Astrocyte of the cerebellum (primary cell): ENCODE measurements around the gene SPG11.

Experiments
- DNase-seq: peaks from one replicate; pipeline ENCODE4 v3.0.0-alpha.2; 2011; ENCODE audit warnings: low read depth
- H3K4me3 ChIP-seq: 2 replicates; pipeline ENCODE4 v1.5.1; 2011; ENCODE audit warnings: mild to moderate bottlenecking, low read depth, low read length, moderate library complexity
- in situ Hi-C: cut with HindIII; loops from 2 replicates; pipeline ENCODE4 v1.10.0; 2017; ENCODE audit warnings: low sequenced_read_pairs
- TF ChIP-seq, protein P1 (sequence below): IDR thresholded peaks from 2 replicates; pipeline ENCODE4 v1.5.1; 2012; ENCODE audit warnings: low read length, low read depth, moderate library complexity, mild to moderate bottlenecking; ENCODE audit errors: missing control alignments

The SPG11 gene

DNA sequence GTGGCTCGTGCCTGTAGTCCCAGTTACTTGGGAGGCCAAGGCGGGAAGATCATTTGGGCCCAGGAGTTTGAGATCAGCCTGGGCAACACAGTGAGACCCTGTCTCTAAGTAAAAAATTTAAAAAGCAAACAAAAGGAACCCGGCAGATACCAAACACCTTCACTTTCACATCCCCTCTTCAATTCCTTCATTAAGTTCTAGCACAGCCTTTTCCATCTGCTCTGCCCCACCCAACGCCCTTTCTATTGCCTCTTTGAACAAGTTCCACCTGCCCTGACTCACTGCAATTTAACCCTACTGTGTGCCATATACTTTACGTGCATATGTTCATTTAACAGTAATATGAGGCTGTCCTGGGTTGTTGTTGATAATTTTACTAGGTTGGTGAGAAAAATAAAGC lies 12.4 kb upstream of the SPG11 start:
- no peak for DNase-seq
- TF ChIP-seq, protein P1, sequence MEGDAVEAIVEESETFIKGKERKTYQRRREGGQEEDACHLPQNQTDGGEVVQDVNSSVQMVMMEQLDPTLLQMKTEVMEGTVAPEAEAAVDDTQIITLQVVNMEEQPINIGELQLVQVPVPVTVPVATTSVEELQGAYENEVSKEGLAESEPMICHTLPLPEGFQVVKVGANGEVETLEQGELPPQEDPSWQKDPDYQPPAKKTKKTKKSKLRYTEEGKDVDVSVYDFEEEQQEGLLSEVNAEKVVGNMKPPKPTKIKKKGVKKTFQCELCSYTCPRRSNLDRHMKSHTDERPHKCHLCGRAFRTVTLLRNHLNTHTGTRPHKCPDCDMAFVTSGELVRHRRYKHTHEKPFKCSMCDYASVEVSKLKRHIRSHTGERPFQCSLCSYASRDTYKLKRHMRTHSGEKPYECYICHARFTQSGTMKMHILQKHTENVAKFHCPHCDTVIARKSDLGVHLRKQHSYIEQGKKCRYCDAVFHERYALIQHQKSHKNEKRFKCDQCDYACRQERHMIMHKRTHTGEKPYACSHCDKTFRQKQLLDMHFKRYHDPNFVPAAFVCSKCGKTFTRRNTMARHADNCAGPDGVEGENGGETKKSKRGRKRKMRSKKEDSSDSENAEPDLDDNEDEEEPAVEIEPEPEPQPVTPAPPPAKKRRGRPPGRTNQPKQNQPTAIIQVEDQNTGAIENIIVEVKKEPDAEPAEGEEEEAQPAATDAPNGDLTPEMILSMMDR, result no peak
- H3K4me3 ChIP-seq, result no peak overlapping the region
- in situ Hi-C loops, result no loop called here

DNA sequence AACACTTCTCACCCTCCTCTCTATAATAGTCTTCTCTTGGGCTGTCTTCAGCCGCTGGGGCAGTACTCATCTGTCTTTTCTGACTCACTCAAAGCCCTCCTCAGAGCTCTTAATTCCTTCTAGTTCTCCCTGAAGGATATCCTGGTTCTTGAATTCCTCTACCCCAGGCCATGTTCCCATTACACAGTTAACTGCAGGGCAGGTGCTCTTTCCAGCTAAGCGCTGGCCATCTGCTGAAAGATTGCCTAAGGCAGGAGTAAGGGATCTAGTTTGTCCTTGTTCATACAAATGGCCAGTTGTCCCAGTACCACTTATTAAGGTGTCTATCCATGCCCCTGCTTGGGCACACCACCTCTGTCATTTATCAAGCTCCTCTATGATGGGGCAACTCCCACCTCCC lies 10.2 kb upstream of the SPG11 start:
- TF ChIP-seq, protein P1, result no peak
- in situ Hi-C loops, result no loop called here
- no peak overlapping the region for H3K4me3 ChIP-seq

DNA sequence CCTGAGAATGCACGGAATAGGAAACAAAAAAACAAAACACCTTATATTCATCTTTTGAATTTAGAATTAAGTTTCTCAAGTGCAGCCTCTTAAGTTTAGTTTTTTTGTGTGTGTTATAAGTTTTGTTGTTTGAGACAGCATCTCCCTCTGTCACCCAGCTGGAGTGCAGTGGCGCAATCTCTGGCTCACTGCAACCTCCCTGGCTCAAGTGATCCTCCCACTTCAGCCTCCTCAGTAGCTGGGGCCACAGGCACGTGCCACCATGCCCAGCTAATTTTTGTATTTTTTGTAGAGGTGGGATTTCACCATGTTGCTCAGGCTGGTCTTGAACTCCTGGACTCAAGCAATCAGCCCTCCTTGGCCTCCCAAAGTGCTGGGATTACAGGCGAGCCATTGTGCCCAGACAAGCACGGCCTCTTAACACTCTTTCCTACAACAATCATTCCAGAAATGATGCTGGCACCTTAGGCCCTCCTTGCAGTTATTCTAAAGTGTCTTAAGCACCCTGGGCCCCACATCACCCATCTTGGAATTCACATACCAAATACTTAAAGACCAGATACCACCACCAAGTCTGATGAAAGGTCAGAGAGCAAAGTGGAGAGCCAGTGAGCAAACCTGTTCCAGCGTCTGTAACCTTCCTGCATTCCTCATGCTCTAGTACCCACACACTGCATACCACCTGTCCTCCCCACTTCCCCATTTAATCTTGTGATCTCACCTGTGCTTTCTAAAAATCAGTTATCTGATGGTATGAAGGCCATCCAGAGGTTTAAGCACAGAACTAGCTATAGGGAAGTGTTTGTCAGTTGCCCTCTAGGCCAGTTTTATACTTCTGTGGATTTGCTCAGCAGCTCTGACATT lies 6.9 kb upstream of the SPG11 start:
- TF ChIP-seq, protein P1, result no peak

More for the DNA sequence above, 10.2 kb upstream of the SPG11 start:
- no peak for DNase-seq

DNA sequence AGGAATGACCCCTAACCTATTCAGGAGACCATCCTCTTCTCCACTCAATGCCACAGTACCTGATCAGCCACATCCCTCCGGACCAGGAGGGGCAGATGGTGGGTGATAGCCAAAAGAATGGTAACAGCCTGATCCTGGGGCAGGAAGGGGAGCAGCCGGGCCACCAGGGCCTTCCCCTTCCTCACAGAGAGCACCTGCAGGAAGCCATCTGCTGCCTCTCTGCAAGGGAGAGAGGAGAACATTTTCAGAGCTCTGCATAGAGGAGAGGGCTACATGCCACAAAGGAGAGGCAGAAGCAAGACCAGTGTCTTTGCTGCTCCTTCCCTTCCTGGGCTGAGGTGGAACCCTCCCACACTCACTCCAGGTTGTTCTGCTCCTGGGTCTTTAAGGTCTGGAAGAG lies 5.5 kb upstream of the SPG11 start:
- H3K4me3 ChIP-seq, result no peak overlapping the region
- in situ Hi-C loops, result no loop called here
- TF ChIP-seq, protein P1, result no peak
- no peak for DNase-seq

More for the DNA sequence above, 6.9 kb upstream of the SPG11 start:
- in situ Hi-C loops, result no loop called here
- H3K4me3 ChIP-seq, result no peak overlapping the region
- no peak for DNase-seq

DNA sequence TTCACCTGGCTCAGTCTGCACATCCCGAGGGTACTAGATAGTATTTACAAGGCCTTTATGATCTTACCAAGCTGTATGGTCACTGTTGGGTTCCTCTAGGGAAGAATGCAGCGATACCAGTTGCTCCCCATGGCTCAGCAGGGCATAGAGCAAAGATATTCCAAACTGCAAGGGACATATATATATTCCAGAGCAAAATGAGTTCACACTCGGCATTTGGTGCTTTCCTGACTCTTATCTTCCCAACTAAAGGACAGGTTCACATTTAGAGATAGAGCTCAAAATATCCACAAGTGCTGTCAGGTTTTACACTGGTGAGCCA lies 3.5 kb upstream of the SPG11 start:
- no peak overlapping the region for H3K4me3 ChIP-seq
- in situ Hi-C loops, result no loop called here
- no peak for DNase-seq
- TF ChIP-seq, protein P1, result no peak

DNA sequence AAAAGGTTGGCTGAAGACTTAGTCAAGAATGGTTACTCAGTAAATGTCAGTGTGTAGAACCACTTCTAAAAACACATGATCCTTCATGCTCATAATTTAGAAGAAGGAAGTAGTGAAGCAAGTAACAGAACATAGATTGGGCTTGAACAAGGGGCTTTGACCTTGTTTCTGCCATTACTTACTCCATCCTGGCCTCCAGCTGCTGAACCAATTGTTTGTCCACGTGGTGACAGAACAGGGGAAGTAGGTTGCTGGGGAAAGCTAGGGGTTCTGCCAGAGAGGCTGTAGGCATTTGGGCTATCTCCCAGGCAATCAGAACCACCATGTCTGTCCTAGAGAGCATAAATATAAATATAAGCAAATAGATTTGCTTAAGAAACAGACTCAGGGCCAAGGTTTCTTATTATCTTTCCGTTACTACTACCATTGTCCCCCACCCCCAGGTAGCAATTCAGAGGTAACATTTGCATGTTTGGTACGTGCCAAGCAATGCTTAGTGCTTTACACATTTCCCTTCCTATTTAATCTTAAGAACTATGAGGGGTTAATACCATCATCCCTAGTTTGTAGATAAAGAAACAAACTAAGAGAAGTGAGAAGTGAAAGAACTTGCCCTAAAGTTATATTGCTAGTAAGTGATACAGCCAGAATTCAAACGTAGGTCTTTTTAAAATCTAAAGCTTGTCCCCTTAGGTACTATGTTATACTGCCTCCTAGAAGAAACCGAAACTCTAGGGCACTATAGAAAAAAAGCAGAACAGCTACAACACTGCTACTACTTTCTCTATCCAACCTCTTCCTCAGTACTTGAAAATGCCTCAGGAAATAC lies 3.0 kb upstream of the SPG11 start:
- in situ Hi-C loops, result no loop called here
- DNase-seq, result no peak
- no peak overlapping the region for H3K4me3 ChIP-seq
- TF ChIP-seq, protein P1, result no peak
